ENCODE results near the gene SHFL. TPM values are rescaled to one million over a fixed set of nuclear protein-coding genes. Genes with fewer than 3 reads are reported as not detected.

SHFL gene
- total and polyA plus RNA-seq, 2 of the 4 experiments (the other 2 are of a cell fraction), result 9.0 to 32.1 TPM

DNA sequence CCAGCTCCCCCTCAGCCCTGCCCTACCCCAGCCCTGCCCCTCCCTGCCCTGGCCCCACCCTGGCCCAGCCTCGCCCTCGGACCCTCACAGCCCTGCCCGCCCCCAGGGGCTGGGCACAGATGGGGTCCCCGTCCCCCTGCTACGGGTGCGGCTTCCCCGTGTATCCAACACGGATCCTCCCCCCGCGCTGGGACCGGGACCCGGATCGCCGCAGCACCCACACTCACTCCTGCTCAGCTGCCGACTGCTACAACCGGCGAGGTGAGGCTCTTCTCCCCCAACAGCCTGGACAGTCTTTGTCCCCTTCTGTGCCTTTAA lies 5.2 kb downstream of the SHFL start:
- no peak overlapping the region for H3K23ac ChIP-seq (ENCODE audit: low read depth, low read length)
- no peak overlapping the region for H3K56ac ChIP-seq (ENCODE audit: extremely low read depth, insufficient read depth, low read length)
- no peaks in the 10 kb centered on the region for H4K20me1 ChIP-seq (ENCODE audit: insufficient read depth, low read length)
- BruUV-seq (replicated peaks), result no TSS peak
- no peak overlapping the region for H2BK15ac ChIP-seq (ENCODE audit: low read depth, low read length)
- peaks cover under 1 to 19% of the 10 kb centered on the region in 2 experiments; a peak in 3 of 4 replicates for H3K79me1 ChIP-seq (ENCODE audit: low read depth in 1 of 2, low read length in 2 of 2)
- no peak overlapping the region for H2AFZ ChIP-seq (replicated peaks; ENCODE audit: low read length, poor library complexity)
- H3K36me3 ChIP-seq (ENCODE audit: control insufficient read depth, insufficient read depth, low read length), result peaks cover 31% of the 10 kb centered on the region; the same call in 1 of the 2 replicates
- in situ Hi-C loops (cut with MboI; ENCODE audit: low sequenced_read_pairs) (no loop called here), intact Hi-C loops (cut with micrococcal nuclease) (no loop called here), dilution Hi-C loops (cut with HindIII; ENCODE audit: low sequenced_read_pairs, unreplicated experiment) (no loop called here)
- ATAC-seq (ENCODE audit: low read depth) (no peak), DNase-seq (no peak)
- no peak overlapping the region for H3K9ac ChIP-seq (ENCODE audit: low read depth, low read length)
- 90% methylated on average over 5 of the region's 17 CpGs; no CpG with 5 or more reads in 1 of the 2 experiments for WGBS, 2 experiments (ENCODE audit: extremely low coverage in 2 of 2, insufficient read length in 1 of 2)
- H2BK20ac ChIP-seq (ENCODE audit: low read depth, low read length), result no peak overlapping the region
- H2AK5ac ChIP-seq (ENCODE audit: low read depth, low read length), result no peak overlapping the region
- no peak overlapping the region for H4K8ac ChIP-seq (ENCODE audit: low read depth in 2 of 2, low read length in 2 of 2)
- H3K27ac ChIP-seq (ENCODE audit: insufficient read depth, low read length), result no peak overlapping the region
- H3K9me3 ChIP-seq (ENCODE audit: control insufficient read depth, insufficient read depth, low read length), result no peaks in the 10 kb centered on the region
- TF ChIP-seq NFE2L2 (IDR thresholded peaks at IDR 0.05; ENCODE audit: low read depth, low read length), result no peak
- TF ChIP-seq BHLHE40 (IDR thresholded peaks at IDR 0.05; ENCODE audit: low read depth, low read length), result no peak
- no peak for TF ChIP-seq CHD1 (IDR thresholded peaks at IDR 0.05; ENCODE audit: low read depth, low read length)
- no peak for TF ChIP-seq RCOR1 (IDR thresholded peaks at IDR 0.05; ENCODE audit: insufficient replicate concordance, low read length)
- TF ChIP-seq, protein P1, sequence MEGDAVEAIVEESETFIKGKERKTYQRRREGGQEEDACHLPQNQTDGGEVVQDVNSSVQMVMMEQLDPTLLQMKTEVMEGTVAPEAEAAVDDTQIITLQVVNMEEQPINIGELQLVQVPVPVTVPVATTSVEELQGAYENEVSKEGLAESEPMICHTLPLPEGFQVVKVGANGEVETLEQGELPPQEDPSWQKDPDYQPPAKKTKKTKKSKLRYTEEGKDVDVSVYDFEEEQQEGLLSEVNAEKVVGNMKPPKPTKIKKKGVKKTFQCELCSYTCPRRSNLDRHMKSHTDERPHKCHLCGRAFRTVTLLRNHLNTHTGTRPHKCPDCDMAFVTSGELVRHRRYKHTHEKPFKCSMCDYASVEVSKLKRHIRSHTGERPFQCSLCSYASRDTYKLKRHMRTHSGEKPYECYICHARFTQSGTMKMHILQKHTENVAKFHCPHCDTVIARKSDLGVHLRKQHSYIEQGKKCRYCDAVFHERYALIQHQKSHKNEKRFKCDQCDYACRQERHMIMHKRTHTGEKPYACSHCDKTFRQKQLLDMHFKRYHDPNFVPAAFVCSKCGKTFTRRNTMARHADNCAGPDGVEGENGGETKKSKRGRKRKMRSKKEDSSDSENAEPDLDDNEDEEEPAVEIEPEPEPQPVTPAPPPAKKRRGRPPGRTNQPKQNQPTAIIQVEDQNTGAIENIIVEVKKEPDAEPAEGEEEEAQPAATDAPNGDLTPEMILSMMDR (conservative IDR thresholded peaks at IDR 0.05; ENCODE audit: low read depth, low read length), result no peak
- TF ChIP-seq RAD21 (IDR thresholded peaks at IDR 0.05; ENCODE audit: low read length), result no peak
- TF ChIP-seq, protein P2, sequence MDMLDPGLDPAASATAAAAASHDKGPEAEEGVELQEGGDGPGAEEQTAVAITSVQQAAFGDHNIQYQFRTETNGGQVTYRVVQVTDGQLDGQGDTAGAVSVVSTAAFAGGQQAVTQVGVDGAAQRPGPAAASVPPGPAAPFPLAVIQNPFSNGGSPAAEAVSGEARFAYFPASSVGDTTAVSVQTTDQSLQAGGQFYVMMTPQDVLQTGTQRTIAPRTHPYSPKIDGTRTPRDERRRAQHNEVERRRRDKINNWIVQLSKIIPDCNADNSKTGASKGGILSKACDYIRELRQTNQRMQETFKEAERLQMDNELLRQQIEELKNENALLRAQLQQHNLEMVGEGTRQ (IDR thresholded peaks at IDR 0.05; ENCODE audit: low read depth, low read length), result no peak
- no peak for TF ChIP-seq MAFK (IDR thresholded peaks at IDR 0.05; ENCODE audit: low read depth, low read length)
- no peak for TF ChIP-seq FOS (IDR thresholded peaks at IDR 0.05; ENCODE audit: low read depth, low read length)
- TF ChIP-seq RFX5 (IDR thresholded peaks at IDR 0.05; ENCODE audit: low read depth, low read length), result no peak
- TF ChIP-seq, protein P3, sequence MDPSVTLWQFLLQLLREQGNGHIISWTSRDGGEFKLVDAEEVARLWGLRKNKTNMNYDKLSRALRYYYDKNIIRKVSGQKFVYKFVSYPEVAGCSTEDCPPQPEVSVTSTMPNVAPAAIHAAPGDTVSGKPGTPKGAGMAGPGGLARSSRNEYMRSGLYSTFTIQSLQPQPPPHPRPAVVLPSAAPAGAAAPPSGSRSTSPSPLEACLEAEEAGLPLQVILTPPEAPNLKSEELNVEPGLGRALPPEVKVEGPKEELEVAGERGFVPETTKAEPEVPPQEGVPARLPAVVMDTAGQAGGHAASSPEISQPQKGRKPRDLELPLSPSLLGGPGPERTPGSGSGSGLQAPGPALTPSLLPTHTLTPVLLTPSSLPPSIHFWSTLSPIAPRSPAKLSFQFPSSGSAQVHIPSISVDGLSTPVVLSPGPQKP (IDR thresholded peaks at IDR 0.05; ENCODE audit: borderline replicate concordance, low read depth, low read length), result no peak
- no peak for TF ChIP-seq CEBPB (IDR thresholded peaks at IDR 0.05; ENCODE audit: low read depth, low read length)
- TF ChIP-seq MAZ (IDR thresholded peaks at IDR 0.05; ENCODE audit: borderline replicate concordance, low read depth, low read length), result no peak
- no peak overlapping the region for H3K4ac ChIP-seq (ENCODE audit: low read depth, low read length)
- H3K14ac ChIP-seq (replicated peaks; ENCODE audit: low read depth, low read length), result no peak overlapping the region
- peaks cover under 1% of the 10 kb centered on the region for H3K4me1 ChIP-seq (ENCODE audit: control insufficient read depth, insufficient read depth, low read length)
- no peak overlapping the region for H2BK5ac ChIP-seq (ENCODE audit: low read depth, low read length, poor library complexity, severe bottlenecking)
- no peaks in the 10 kb centered on the region for H3K27me3 ChIP-seq (ENCODE audit: control insufficient read depth, insufficient read depth, low read length)
- POLR2A ChIA-PET (ENCODE audit: unreplicated experiment), result interaction anchor here (0.6 kb wide), 1 partner anchor 43 kb away, joined by 3 read pairs; no protein-coding TSS in a partner anchor
- CTCF ChIA-PET, result no interaction called here
- H3K4me2 ChIP-seq (ENCODE audit: low read depth, low read length), result no peak overlapping the region
- no peak overlapping the region for H3K18ac ChIP-seq (ENCODE audit: low read depth, low read length)
- H4K91ac ChIP-seq (ENCODE audit: insufficient read depth, low read depth, low read length), result no peak overlapping the region
- H3K9me1 ChIP-seq (ENCODE audit: insufficient read depth, low read length), result peaks cover 9% of the 10 kb centered on the region; the same call in 1 of the 2 replicates
- H3K4me3 ChIP-seq (ENCODE audit: insufficient read depth, low read depth, low read length), result no peak overlapping the region
- H2BK120ac ChIP-seq (ENCODE audit: low read depth, low read length), result no peak overlapping the region
- no peak overlapping the region for H4K5ac ChIP-seq (ENCODE audit: low read depth, low read length)
- no peak overlapping the region for H2AK9ac ChIP-seq (replicated peaks; ENCODE audit: low read depth, low read length, poor library complexity)

Data from IMR-90 (cell line).